HepG2 (cell line): Measurements from ENCODE around the gene EMC8. TPM values are rescaled to one million over a fixed set of nuclear protein-coding genes. Genes with fewer than 3 reads are reported as not detected.

Experiments
- ATAC-seq: fragments of 200-7000 bp; cut with Tn5 transposase; 3 replicates; pipeline ENCODE4 v1.9.1; 2020; ENCODE audit warnings: mild to moderate bottlenecking, moderate library complexity
- BruUV-seq: library from RNA; stranded (reverse); fragments of 400-500 nt; replicated peaks from 2 replicates; lab custom pipeline; 2021; lab: Mats Ljungman, UMichigan
- CTCF ChIA-PET: fragments of 300-600 bp; formaldehyde crosslinking; extraction: SDS; loops from one replicate; lab custom pipeline; 2021; ENCODE audit warnings: low total read pairs, inconsistent platforms, low intra/inter-chr PET ratio; lab: Yijun Ruan, JAX
- POLR2A ChIA-PET: fragments of 350-600 bp; sonication (Branson Sonifier 250); formaldehyde crosslinking; loops from one replicate; lab custom pipeline; 2020; ENCODE audit warnings: antibody characterized with exemption, inconsistent platforms; lab: Yijun Ruan, JAX
- DNase-seq: peaks from one replicate; pipeline ENCODE4 v3.0.0-alpha.2; 2015; ENCODE audit warnings: low spot score
- FAIRE-seq: peaks from 3 replicates; lab custom pipeline; 2011; peaks lifted over from hg19 to GRCh38; lab: Jason Lieb, UNC
- H2AFZ ChIP-seq: one replicate; pipeline ENCODE4 v1.6.1; 2011; ENCODE audit warnings: low read length, inconsistent platforms
- H3K27ac ChIP-seq: fragments of 300-600 bp; 3 replicates; pipeline ENCODE4 v1.8.0; 2011; ENCODE audit warnings: mixed run types, mild to moderate bottlenecking, mixed read lengths, low read length, inconsistent platforms; ENCODE audit not compliant: insufficient read depth; ENCODE audit errors: extremely low read length
- H3K27me3 ChIP-seq, 2 experiments: fragments of 200-600 bp in 1 of 2; 2 replicates in 1 of 2; 3 replicates in 1 of 2; pipeline versions ENCODE4 v1.6.0 to v1.8.0; 2011; ENCODE audit warnings: low read length in 2 of 2, mild to moderate bottlenecking in 2 of 2, moderate library complexity in 2 of 2, inconsistent platforms in 1 of 2; ENCODE audit not compliant: insufficient read depth in 2 of 2, control insufficient read depth in 1 of 2
- H3K36me3 ChIP-seq, 2 experiments: fragments of 200-600 bp in 1 of 2; replicated peaks in 1 of 2; 2 replicates in 1 of 2; 3 replicates in 1 of 2; pipeline versions ENCODE4 v1.5.1 to v1.8.0; 2011; ENCODE audit warnings: low read length in 2 of 2, inconsistent platforms in 1 of 2; ENCODE audit not compliant: insufficient read depth in 2 of 2, control insufficient read depth in 1 of 2
- H3K4me1 ChIP-seq: 2 replicates; pipeline ENCODE4 v1.5.1; 2012; ENCODE audit warnings: low read length, inconsistent platforms; ENCODE audit not compliant: insufficient read depth
- H3K4me2 ChIP-seq: 2 replicates; pipeline ENCODE4 v1.6.0; 2011; ENCODE audit warnings: low read depth, low read length, inconsistent platforms
- H3K4me3 ChIP-seq, 3 experiments: fragments of 200-600 bp in 1 of 3; sonication (generic), shearing (Covaris generic) in 1 of 3; replicated peaks in 1 of 3; 2 replicates each; pipeline ENCODE4 v1.5.1; 2011 to 2016; ENCODE audit warnings: low read length in 3 of 3, inconsistent platforms in 2 of 3, low read depth in 2 of 3, mild to moderate bottlenecking in 2 of 3, control low read depth in 1 of 3, mixed read lengths in 1 of 3; ENCODE audit not compliant: insufficient read depth in 1 of 3
- H3K79me2 ChIP-seq: one replicate; pipeline ENCODE4 v1.6.1; 2011; ENCODE audit warnings: low read length, inconsistent platforms; ENCODE audit not compliant: insufficient read depth
- H3K9ac ChIP-seq: 2 replicates; pipeline ENCODE4 v1.6.0; 2011; ENCODE audit warnings: mild to moderate bottlenecking, low read depth, low read length, inconsistent platforms; ENCODE audit not compliant: insufficient read depth
- H3K9me3 ChIP-seq: 2 replicates; pipeline ENCODE4 v1.5.1; 2012; ENCODE audit warnings: mild to moderate bottlenecking, low read length
- H4K20me1 ChIP-seq: 2 replicates; pipeline ENCODE4 v1.6.0; 2011; ENCODE audit warnings: inconsistent platforms, mild to moderate bottlenecking, low read length, moderate library complexity; ENCODE audit not compliant: insufficient read depth
- GATA4 ChIP-seq: sonication (generic); IDR thresholded peaks from 2 replicates; pipeline ENCODE4 v1.6.1; 2016; ENCODE audit warnings: antibody characterized with exemption, low read depth, borderline replicate concordance
- MYC ChIP-seq: sonication (generic); formaldehyde crosslinking; IDR thresholded peaks from 2 replicates; pipeline ENCODE4 v1.9.0; 2021; ENCODE audit warnings: missing genetic modification reagents, borderline replicate concordance
- NFE2L1 ChIP-seq: sonication (generic); formaldehyde crosslinking; IDR thresholded peaks from 2 replicates; pipeline ENCODE4 v1.4.0; 2020; ENCODE audit warnings: missing genetic modification reagents, mild to moderate bottlenecking, borderline replicate concordance
- PAX8 ChIP-seq: sonication (generic); formaldehyde crosslinking; IDR thresholded peaks from 2 replicates; pipeline ENCODE4 v1.8.0; 2022; ENCODE audit warnings: mild to moderate bottlenecking, missing genetic modification reagents, borderline replicate concordance
- WGBS: methylation state at CpG from one replicate; pipeline ENCODE4 v1.1.6; 2017; ENCODE audit warnings: low lambda C conversion rate; 5-methylcytosine and 5-hydroxymethylcytosine counted together
- in situ Hi-C: cut with HindIII; loops from 2 replicates; pipeline ENCODE4 v1.10.0; 2017; ENCODE audit warnings: low pct_unique_long_range_greater_than_20kb; ENCODE audit not compliant: extremely low pct_ligation_motif_present
- intact Hi-C: fragments of 100-400 bp; cut with micrococcal nuclease; formaldehyde crosslinking; loops from one replicate; pipeline ENCODE4 v1.10.0; 2022; ENCODE audit not compliant: unreplicated experiment
- polyA plus RNA-seq, 8 experiments: library from polyadenylated mRNA; depleted of rRNA in 3 of 8; stranded (reverse) in 7 of 8; unstranded in 1 of 8; fragments of >200 nt; fragmentation: Illumina TruSeq in 4 of 8; extraction: Trizol in 4 of 8; gene quantifications; 2 replicates each; pipeline versions ENCODE4 v1.2.1 to v1.2.3, GENCODE V29; 2011 to 2016; ENCODE audit warnings: low read depth in 4 of 8, missing spikeins in 1 of 8, mixed read lengths in 1 of 8; ENCODE audit not compliant: insufficient read depth in 1 of 8
- total RNA-seq, 5 experiments: library from RNA; depleted of rRNA; stranded (reverse); fragments of >200 nt; fragmentation: Illumina TruSeq; extraction: Trizol; gene quantifications; 2 replicates each; pipeline ENCODE4 v1.2.3, GENCODE V29; 2016; ENCODE audit warnings: low read depth in 1 of 5
- TF ChIP-seq, protein P1 (sequence below): sonication (generic); formaldehyde crosslinking; IDR thresholded peaks from 2 replicates; pipeline ENCODE4 v1.9.0; 2021; ENCODE audit warnings: missing genetic modification reagents, borderline replicate concordance
- TF ChIP-seq, protein P2 (sequence below): sonication (generic); formaldehyde crosslinking; IDR thresholded peaks from 2 replicates; pipeline ENCODE4 v1.4.0; 2020; ENCODE audit warnings: missing genetic modification reagents

The EMC8 gene
- total and polyA plus RNA-seq, 2 of the 13 experiments (the other 11 are each of a cell fraction or from before 2014, with no cell fraction given): 55.0 to 76.0 TPM

DNA sequence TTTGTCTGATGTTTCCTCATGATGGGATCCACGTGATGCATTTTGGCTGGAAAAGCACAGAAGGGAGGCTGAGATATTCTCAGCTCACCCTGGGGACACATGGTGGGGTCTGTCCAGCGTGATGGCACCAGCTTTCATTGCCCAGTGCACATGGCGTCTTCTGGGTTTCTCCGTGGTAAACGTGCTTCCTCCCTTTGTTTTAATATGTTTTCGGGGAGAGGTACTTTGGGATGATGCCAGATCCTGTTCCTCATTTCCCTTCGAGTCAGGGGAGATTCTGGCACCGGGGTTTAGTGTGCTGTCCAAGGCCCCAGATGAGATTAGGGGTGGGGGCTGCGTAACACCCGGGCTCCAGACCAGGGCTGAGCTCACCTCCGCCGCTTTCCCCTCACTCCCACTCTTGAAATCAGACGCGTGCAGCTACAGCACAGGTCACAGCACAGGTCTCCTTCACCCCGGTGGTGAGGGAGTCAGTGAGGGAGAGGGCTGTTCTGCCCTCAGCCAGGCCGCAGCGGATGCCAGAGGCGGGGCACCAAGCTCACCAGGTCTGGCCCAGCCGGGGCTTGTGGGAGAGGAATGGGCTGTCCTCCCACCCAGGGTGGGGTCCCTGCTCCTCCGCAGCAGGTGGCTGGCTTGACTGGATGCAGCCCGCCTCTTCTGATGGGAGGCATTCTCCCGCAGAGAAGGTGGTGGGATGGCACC is 34.0 kb upstream of the EMC8 start (continued):
- TF ChIP-seq GATA4 (no peak), MYC (CRISPR knock-in tag) (0 out of 2 replicates have a peak, but pooled peaks have one; percentile 16), NFE2L1 (CRISPR knock-in tag) (no peak)
- TF ChIP-seq, protein P1, sequence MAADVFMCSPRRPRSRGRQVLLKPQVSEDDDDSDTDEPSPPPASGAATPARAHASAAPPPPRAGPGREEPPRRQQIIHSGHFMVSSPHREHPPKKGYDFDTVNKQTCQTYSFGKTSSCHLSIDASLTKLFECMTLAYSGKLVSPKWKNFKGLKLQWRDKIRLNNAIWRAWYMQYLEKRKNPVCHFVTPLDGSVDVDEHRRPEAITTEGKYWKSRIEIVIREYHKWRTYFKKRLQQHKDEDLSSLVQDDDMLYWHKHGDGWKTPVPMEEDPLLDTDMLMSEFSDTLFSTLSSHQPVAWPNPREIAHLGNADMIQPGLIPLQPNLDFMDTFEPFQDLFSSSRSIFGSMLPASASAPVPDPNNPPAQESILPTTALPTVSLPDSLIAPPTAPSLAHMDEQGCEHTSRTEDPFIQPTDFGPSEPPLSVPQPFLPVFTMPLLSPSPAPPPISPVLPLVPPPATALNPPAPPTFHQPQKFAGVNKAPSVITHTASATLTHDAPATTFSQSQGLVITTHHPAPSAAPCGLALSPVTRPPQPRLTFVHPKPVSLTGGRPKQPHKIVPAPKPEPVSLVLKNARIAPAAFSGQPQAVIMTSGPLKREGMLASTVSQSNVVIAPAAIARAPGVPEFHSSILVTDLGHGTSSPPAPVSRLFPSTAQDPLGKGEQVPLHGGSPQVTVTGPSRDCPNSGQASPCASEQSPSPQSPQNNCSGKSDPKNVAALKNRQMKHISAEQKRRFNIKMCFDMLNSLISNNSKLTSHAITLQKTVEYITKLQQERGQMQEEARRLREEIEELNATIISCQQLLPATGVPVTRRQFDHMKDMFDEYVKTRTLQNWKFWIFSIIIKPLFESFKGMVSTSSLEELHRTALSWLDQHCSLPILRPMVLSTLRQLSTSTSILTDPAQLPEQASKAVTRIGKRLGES (CRISPR knock-in tag): no peak

DNA sequence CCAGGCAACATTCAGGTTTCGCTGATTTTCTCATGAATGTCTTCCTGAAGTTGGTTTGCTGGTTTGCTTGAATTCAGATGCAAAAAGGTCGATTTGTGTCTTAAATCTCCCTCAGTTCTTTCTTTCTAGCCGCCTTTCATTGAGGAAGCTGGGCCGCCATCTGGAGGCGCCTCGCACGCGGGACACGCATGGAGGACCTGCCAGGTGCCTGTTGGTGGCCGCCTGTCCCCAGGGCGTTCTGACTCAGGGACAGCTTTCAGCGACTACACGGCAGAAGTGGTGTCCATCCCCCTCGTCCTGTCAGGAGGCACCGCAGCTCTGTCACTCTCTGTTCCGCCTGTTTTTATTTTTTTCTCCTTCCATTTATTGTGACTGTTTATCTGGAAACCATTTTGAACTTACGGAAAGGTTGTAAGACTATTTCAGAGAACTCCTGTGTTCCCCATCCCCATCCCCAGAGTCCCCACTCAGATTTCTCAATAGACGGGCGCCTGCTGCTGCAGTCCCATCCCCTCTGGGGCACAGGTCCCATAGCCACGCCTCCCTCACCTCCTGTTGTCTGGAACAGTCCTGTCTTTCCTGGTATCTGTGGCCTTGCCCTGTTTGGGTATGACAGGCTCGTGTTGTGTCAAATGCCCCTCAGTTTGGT is 33.4 kb upstream of the EMC8 start:
- Histone ChIP-seq H3K36me3 (no peaks in the 10 kb centered on the region), H3K9me3 (no peaks in the 10 kb centered on the region), H2AFZ (no peak overlapping the region), H3K9ac (no peak overlapping the region), H3K4me3 (no peak overlapping the region), H3K27me3 (peaks cover 14 to 49% of the 10 kb centered on the region in 2 experiments; a peak in 4 of 5 replicates), H3K79me2 (no peaks in the 10 kb centered on the region), H3K4me2 (no peak overlapping the region), H3K27ac (no peak overlapping the region), H3K4me1 (no peaks in the 10 kb centered on the region), H4K20me1 (no peaks in the 10 kb centered on the region)
- DNase-seq: no peak
- ChIA-PET CTCF (no interaction called here), POLR2A (no interaction called here)
- BruUV-seq: no TSS peak
- no peak for ATAC-seq
- no peak for TF ChIP-seq PAX8
- TF ChIP-seq, protein P2, sequence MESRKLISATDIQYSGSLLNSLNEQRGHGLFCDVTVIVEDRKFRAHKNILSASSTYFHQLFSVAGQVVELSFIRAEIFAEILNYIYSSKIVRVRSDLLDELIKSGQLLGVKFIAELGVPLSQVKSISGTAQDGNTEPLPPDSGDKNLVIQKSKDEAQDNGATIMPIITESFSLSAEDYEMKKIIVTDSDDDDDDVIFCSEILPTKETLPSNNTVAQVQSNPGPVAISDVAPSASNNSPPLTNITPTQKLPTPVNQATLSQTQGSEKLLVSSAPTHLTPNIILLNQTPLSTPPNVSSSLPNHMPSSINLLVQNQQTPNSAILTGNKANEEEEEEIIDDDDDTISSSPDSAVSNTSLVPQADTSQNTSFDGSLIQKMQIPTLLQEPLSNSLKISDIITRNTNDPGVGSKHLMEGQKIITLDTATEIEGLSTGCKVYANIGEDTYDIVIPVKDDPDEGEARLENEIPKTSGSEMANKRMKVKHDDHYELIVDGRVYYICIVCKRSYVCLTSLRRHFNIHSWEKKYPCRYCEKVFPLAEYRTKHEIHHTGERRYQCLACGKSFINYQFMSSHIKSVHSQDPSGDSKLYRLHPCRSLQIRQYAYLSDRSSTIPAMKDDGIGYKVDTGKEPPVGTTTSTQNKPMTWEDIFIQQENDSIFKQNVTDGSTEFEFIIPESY (CRISPR knock-in tag): peak; percentile 75
- 60% methylated on average over 21 of the region's 21 CpGs for WGBS
- no peak for FAIRE-seq
- intact Hi-C loops (no loop called here), in situ Hi-C loops (no loop called here)
